PC-3 (cell line): ENCODE results near the gene DNTT. TPM values are rescaled to one million over a fixed set of nuclear protein-coding genes. Genes with fewer than 3 reads are reported as not detected.

Experiments used
- ATAC-seq: fragments of 200-7000 bp; cut with Tn5 transposase; 2 replicates; pipeline ENCODE4 v1.9.1; 2020; ENCODE audit warnings: mild to moderate bottlenecking, moderate library complexity
- BruUV-seq: library from RNA; stranded (reverse); fragments of 400-500 nt; replicated peaks from 2 replicates; lab custom pipeline; 2021; lab: Mats Ljungman, UMichigan
- CTCF ChIA-PET: fragments of 300-600 bp; sonication (Branson Sonifier 250); formaldehyde crosslinking; loops from one replicate; lab custom pipeline; 2022; ENCODE audit warnings: antibody characterized with exemption; lab: Charles Lee
- POLR2A ChIA-PET: fragments of 300-600 bp; sonication (Branson Sonifier 250); formaldehyde crosslinking; loops from one replicate; lab custom pipeline; 2022; ENCODE audit warnings: antibody characterized with exemption; ENCODE audit not compliant: unreplicated experiment; lab: Charles Lee
- DNase-seq: peaks from one replicate; pipeline ENCODE4 v3.0.0-alpha.2; 2015
- H2AFZ ChIP-seq: fragments of 300-600 bp; sonication (generic); 2 replicates; pipeline ENCODE4 v1.6.0; 2016; ENCODE audit warnings: antibody characterized with exemption, low read length
- H3F3A ChIP-seq: fragments of 300-600 bp; sonication (generic); one replicate; pipeline ENCODE4 v1.6.0; 2017; ENCODE audit warnings: antibody characterized with exemption, low read length, control low read depth, mild to moderate bottlenecking; ENCODE audit not compliant: unreplicated experiment
- H3K27ac ChIP-seq: fragments of 300-600 bp; sonication (generic); 2 replicates; pipeline ENCODE4 v1.5.1; 2016; ENCODE audit warnings: mild to moderate bottlenecking, low read length
- H3K27me3 ChIP-seq: fragments of 300-600 bp; sonication (generic); 2 replicates; pipeline ENCODE4 v1.6.1; 2016; ENCODE audit warnings: low read length, mixed read lengths
- H3K36me3 ChIP-seq: fragments of 300-600 bp; sonication (generic); 2 replicates; pipeline ENCODE4 v1.6.1; 2016; ENCODE audit warnings: low read depth, mixed run types, low read length, mixed read lengths
- H3K4me1 ChIP-seq: fragments of 300-600 bp; sonication (generic); 2 replicates; pipeline ENCODE4 v1.5.1; 2016; ENCODE audit warnings: low read length; ENCODE audit not compliant: insufficient read depth
- H3K4me2 ChIP-seq: fragments of 300-600 bp; sonication (generic); 2 replicates; pipeline ENCODE4 v1.6.0; 2016; ENCODE audit warnings: low read length
- H3K4me3 ChIP-seq: fragments of 300-600 bp; sonication (generic); 2 replicates; pipeline ENCODE4 v1.5.1; 2016; ENCODE audit warnings: mild to moderate bottlenecking, low read length, mixed read lengths
- H3K79me2 ChIP-seq: fragments of 300-600 bp; sonication (generic); 2 replicates; pipeline ENCODE4 v1.6.1; 2017; ENCODE audit warnings: low read length, mixed read lengths
- H3K9ac ChIP-seq: fragments of 300-600 bp; sonication (generic); 2 replicates; pipeline ENCODE4 v1.6.0; 2016; ENCODE audit warnings: mild to moderate bottlenecking, low read length
- H3K9me2 ChIP-seq: fragments of 300-600 bp; sonication (generic); replicated peaks from 2 replicates; pipeline ENCODE4 v1.6.1; 2016; ENCODE audit warnings: mixed run types, low read length, mixed read lengths
- H3K9me3 ChIP-seq: fragments of 300-600 bp; sonication (generic); 2 replicates; pipeline ENCODE4 v1.6.1; 2016; ENCODE audit warnings: low read length, mixed read lengths
- H4K20me1 ChIP-seq: fragments of 300-600 bp; sonication (generic); 2 replicates; pipeline ENCODE4 v1.6.1; 2016; ENCODE audit warnings: low read length, mixed read lengths
- CTCF ChIP-seq: fragments of 300-600 bp; sonication (generic); conservative IDR thresholded peaks from 2 replicates; pipeline ENCODE4 v1.5.1; 2017; ENCODE audit warnings: antibody characterized with exemption, low read depth, mild to moderate bottlenecking, low read length
- EZH2 ChIP-seq: fragments of 300-600 bp; sonication (generic); IDR thresholded peaks from one replicate; pipeline ENCODE4 v1.6.1; 2017; ENCODE audit warnings: antibody characterized with exemption, mild to moderate bottlenecking, low read length; ENCODE audit not compliant: unreplicated experiment
- EZH2phosphoT487 ChIP-seq: fragments of 300-600 bp; sonication (generic); IDR thresholded peaks from 2 replicates; pipeline ENCODE4 v1.6.1; 2018; ENCODE audit warnings: mild to moderate bottlenecking, antibody characterized with exemption, low read length, borderline replicate concordance
- intact Hi-C: fragments of 100-400 bp; cut with micrococcal nuclease; formaldehyde crosslinking; loops from 2 replicates; pipeline ENCODE4 v1.9.0; 2023
- total RNA-seq: library from RNA; depleted of rRNA; stranded (reverse); fragments of >200 nt; gene quantifications from 2 replicates; pipeline ENCODE4 v1.2.3, GENCODE V29; 2014

The DNTT gene
- total RNA-seq, 1 experiment from 2014 or later = not detected

- Histone ChIP-seq H4K20me1 (no peaks in the 10 kb centered on the region), H3K4me2 (no peak overlapping the region), H3K4me1 (no peaks in the 10 kb centered on the region), H3F3A (no peaks in the 10 kb centered on the region), H3K27me3 (peaks cover 55% of the 10 kb centered on the region), H2AFZ (no peak overlapping the region), H3K36me3 (no peaks in the 10 kb centered on the region), H3K27ac (no peak overlapping the region), H3K9ac (no peak overlapping the region), H3K9me2 (no peaks in the 10 kb centered on the region), H3K9me3 (no peaks in the 10 kb centered on the region), H3K4me3 (no peak overlapping the region), H3K79me2 (no peaks in the 10 kb centered on the region)
- BruUV-seq = no TSS peak
- ChIA-PET CTCF (no interaction called here), POLR2A (no interaction called here)
- intact Hi-C loops = no loop called here
- DNase-seq (no peak), ATAC-seq (no peak)
- TF ChIP-seq CTCF (no peak), EZH2phosphoT487 (no peak), EZH2 (no peak)
Measured at GRCh38 chr10:96357038-96357620, 52.9 kb downstream of the DNTT start.

GRCh38 chr10:96358851-96359540, 54.8 kb downstream of the DNTT start, which contains the start of gene OPALIN:
Gene OPALIN (minus strand): TSS chr10:96359002. CDS start chr10:96358896, 106 bp downstream.
- ATAC-seq = no peak
- no TSS peak for BruUV-seq
- no peak for DNase-seq
- Histone ChIP-seq H3K27ac (no peak within 1 kb of the TSS), H3K9me3 (no peaks in the 10 kb centered on the region), H3K9ac (no peak within 1 kb of the TSS), H3K9me2 (no peaks in the 10 kb centered on the region), H3K79me2 (no peaks in the 10 kb centered on the region), H3K4me3 (no peak within 1 kb of the TSS), H3F3A (no peaks in the 10 kb centered on the region), H3K36me3 (no peaks in the 10 kb centered on the region), H2AFZ (no peak within 1 kb of the TSS), H3K4me1 (no peaks in the 10 kb centered on the region), H4K20me1 (no peaks in the 10 kb centered on the region), H3K27me3 (peaks cover 55% of the 10 kb centered on the region), H3K4me2 (no peak within 1 kb of the TSS)
- ChIA-PET POLR2A (no interaction called here), CTCF (interaction anchor here (0.6 kb wide), 1 partner anchor 27 kb away, joined by 4 read pairs; no protein-coding TSS in a partner anchor)
- intact Hi-C loops = no loop called here
- TF ChIP-seq EZH2phosphoT487 = no peak
- TF ChIP-seq CTCF = no peak
- TF ChIP-seq EZH2 = no peak

- no peak for DNase-seq
- no peak overlapping the region for H3K4me2 ChIP-seq
- TF ChIP-seq EZH2phosphoT487 = no peak
- H3K36me3 ChIP-seq = no peaks in the 10 kb centered on the region
- intact Hi-C loops = no loop called here
- no peaks in the 10 kb centered on the region for H3K9me2 ChIP-seq
- no peaks in the 10 kb centered on the region for H3K4me1 ChIP-seq
- H3F3A ChIP-seq = no peaks in the 10 kb centered on the region
- H3K9me3 ChIP-seq = no peaks in the 10 kb centered on the region
- no peak overlapping the region for H3K4me3 ChIP-seq
- no peaks in the 10 kb centered on the region for H3K79me2 ChIP-seq
- no peak overlapping the region for H3K9ac ChIP-seq
- no peak overlapping the region for H3K27ac ChIP-seq
- ChIA-PET POLR2A (no interaction called here), CTCF (no interaction called here)
- ATAC-seq = no peak
- no TSS peak for BruUV-seq
- H4K20me1 ChIP-seq = no peaks in the 10 kb centered on the region
- no peak overlapping the region for H2AFZ ChIP-seq
- H3K27me3 ChIP-seq = peaks cover 55% of the 10 kb centered on the region
Measured at GRCh38 chr10:96359616-96360015, 55.4 kb downstream of the DNTT start.
